HG03066 (cell line): ENCODE data around the gene C6orf136.
A peak's percentile ranks its signal among the peaks of the same experiment; 100 is the strongest.

Experiments used
- ATAC-seq: cut with Tn5 transposase; IDR thresholded peaks from one replicate; pipeline ENCODE4 v1.9.1; 2021; ENCODE audit warnings: low read depth; ENCODE audit not compliant: unreplicated experiment

The C6orf136 gene

GRCh38 chr6:30615219-30615957 lies 31.5 kb upstream of the C6orf136 start:
- no peak for ATAC-seq

DNA sequence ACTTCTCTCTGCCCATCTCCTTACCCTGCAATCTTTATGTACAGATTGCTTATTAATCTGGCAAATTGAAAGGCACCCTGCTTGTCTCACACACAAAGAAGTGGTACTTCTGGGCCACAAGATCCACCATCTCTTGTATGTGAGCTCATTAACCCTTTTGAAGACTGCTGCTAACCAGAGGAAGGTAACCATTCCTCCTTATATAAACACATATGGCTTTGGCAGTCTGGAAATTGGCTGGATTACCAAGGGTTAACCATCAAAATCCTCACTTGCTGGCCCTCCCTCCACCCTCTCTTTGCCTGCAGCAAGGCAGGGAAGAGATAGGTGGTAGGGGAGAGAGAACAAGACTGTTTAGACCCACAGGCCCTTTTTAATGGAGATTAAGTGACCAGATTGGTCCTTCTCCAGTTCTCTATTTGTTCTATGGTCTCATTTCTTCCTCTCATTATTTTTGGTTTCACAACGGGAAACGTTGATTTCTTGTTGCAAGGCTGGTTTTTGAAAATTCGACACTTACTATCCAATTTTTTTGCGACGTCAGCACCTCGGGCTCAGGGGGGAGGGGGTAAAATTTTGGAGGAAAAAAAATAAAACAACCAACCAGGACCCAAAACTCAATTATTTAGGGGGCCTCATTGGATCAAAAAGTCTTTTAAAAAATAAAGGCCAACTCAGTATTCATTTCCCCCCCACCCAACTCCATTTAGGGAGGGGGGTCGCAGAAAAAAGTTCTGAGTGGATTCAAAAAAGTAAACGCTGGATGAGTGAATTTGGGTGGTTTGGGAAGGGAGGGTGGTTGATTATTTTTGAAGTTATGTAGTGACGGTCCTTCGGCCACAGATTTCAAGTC lies 30.7 kb upstream of the C6orf136 start:
- no peak for ATAC-seq

DNA sequence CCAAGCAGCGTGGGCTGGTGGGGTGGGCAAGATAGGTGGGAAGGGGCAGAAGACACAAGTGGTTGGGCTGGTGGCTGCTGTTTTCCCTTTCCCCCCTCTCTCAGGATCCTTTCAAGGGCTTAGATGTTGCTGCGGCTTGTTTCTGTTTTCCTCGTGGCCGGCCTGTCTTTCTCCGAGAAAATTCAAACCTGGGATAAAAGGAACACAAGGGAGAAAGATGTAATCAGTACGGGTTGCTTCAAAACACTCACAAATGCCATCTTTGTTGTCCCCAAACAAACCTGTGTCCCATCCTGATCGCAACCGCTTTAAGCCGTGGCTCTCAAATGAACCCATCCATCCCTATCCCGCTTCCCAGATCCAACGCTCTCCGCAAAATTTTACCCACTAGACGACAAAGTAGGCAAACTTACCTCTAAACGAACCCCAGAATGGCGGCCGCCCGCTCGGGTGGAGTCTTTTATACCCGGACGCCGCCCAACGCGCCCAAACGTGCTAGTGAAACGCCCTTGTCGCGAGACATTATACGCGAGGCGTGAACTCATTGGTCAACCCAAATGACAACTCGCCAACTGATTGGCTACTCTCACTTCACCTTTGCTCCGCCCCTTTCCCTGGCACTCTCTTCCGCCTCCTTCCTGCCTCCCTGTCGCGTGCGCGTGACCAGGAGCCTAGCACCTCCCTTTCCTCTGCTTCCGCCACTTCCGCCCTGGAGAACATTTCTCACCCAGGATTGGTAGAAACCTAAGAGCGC lies 29.9 kb upstream of the C6orf136 start, which contains the start of gene PPP1R10:
TSS of gene PPP1R10 (minus strand) at position 433 of the 754 bp plus-strand sequence. CDS start 7,299 bp downstream, outside the sequence.
- ATAC-seq, result peak; percentile 73

- peak; percentile 79 for ATAC-seq
Measured at GRCh38 chr6:30617565-30618269, 29.2 kb upstream of the C6orf136 start, which contains the start of gene MRPS18B. MRPS18B (plus strand) TSS chr6:30617840; CDS start chr6:30617866, 26 bp downstream.

DNA sequence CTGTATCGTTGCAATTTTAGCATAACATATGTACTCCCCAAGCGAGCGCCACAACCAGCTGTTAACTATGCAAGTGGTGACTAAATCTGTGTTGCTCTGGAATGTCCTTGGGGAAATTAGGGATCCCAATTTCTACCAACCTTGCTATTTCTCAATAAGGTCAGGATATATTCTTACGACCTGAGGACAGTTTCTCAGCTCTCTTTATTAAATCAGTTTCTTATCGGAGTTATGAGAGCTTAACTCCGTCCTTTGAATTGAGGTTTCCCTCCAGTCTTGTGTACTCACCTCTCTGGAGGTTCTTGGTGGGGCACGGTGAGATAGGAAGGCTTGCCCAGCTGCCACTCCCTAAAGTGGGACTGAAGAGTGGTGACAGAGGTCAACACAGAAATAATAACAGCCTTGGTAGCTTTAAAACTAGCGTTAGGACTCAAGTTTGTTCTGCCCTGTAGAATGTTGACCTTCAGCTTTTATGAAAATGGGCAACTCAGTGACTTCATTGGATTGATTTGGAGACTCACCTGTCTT lies 28.6 kb upstream of the C6orf136 start:
- ATAC-seq, result no peak

GRCh38 chr6:30619561-30619960 lies 27.4 kb upstream of the C6orf136 start:
- ATAC-seq, result no peak

DNA sequence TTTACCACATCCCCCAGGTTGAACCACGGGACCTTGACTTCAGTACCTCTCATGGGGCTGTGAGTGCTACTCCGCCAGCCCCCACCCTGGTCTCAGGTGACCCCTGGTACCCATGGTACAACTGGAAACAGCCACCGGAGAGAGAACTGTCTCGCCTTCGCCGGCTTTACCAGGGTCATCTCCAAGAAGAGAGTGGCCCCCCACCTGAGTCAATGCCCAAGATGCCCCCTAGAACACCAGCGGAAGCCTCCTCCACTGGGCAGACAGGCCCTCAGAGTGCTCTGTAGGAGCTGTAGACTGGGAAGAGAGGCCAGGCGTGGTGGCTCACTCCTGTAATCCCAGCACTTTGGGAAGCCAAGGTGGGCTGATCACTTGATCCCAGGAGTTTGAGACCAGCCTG lies 21.4 kb upstream of the C6orf136 start:
- no peak for ATAC-seq

DNA sequence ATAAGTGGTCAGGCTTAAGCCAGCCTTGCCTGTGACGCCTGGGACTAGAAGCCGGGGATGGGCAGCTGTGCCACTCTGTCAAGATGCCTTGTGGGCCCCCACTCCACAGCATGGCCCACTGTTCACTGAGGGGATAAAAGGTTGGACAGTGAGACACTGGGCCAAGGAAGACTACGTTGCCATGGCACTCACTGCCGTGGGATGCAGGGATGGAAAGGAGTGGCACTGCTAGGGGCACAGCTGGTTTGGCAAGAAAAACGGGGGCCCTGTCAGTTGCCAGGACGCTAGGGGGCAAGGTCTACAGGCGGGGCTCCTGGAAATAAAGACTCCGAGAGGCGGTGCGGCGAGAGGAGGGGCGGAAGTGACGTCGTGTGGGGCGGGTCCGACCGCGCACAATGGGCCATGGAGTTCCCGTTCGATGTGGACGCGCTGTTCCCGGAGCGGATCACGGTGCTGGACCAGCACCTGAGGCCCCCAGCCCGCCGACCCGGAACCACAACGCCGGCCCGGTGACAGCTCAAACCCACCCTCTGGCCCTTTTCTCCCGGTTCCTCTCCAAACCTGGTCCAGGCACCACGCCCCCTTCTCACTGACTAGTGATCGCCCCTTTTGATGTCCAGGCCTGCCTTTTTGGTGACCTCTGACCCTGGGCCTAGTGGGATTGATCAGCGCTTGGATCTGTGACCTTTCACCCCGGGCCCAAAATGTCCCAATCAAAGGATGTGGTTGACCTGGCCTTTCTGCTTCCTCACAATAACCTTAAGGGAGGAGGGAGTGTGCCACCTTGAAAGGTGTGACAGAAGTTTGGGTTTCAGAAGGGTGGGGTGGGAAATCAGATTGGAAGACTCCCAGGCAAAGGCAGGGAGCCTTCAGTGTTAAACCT lies 20.2 kb upstream of the C6orf136 start, which contains the start of gene ATAT1:
TSS of gene ATAT1 (plus strand) at position 391 of the 883 bp plus-strand sequence.
- peak; percentile 94 for ATAC-seq

DNA sequence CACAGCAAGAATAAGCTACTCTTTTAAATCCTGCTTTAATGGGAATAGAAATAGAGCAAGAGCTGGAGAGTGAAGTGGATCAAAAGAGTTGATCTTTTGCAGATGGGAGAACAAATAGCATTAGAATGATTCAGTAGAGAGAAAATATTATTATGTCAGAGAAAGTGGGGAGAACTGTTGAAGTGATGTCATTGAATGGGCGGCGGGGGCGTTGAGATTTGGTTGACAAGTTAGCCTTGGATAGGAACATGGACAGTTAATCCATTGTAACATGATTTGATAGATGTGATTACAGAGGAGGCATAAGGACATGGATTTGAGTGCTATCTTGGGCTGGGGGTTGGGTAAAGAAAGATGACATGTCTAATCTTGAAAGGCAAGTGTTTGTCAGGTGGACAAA lies 11.1 kb upstream of the C6orf136 start:
- no peak for ATAC-seq

DNA sequence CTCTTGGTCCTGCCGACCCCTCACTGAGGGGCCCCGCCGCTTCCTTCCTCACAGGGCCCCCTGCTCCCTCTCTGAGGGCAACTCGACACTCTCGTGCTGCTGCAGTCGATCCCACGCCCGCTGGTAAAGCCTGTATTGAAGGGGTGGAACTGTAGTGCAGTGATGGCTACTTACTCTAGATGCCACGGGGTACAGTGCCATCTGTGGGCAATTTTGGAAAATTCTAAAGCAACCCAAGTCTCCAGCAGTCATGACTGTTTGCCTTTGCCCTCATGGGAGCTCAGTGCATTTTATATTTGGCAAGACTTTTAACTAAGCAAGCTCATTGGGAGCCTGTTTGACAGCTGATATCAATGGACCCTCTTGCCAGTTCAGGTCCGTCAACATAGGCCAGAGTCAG lies 6.5 kb upstream of the C6orf136 start:
- no peak for ATAC-seq

- no peak for ATAC-seq
Measured at GRCh38 chr6:30641048-30641447, 5.9 kb upstream of the C6orf136 start.

DNA sequence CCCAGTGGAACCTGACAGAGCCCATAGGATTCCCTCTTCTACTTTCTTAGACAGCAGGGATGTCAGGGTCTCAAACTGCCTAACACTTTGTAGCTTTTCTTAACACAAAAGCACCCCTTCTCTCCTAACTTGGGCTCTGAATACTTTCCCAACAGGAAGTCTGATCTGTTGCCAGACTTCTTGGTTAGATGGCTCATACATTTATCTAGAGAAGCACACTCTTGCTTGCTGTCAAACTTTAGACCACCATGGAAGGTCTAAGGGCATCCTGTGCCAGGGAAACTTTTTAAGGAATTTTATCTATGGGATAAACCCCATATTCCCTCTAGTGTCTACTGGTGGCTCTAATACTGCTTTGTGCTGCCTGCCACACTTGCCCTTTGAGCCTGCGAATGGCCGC lies 3.3 kb upstream of the C6orf136 start:
- ATAC-seq, result no peak

DNA sequence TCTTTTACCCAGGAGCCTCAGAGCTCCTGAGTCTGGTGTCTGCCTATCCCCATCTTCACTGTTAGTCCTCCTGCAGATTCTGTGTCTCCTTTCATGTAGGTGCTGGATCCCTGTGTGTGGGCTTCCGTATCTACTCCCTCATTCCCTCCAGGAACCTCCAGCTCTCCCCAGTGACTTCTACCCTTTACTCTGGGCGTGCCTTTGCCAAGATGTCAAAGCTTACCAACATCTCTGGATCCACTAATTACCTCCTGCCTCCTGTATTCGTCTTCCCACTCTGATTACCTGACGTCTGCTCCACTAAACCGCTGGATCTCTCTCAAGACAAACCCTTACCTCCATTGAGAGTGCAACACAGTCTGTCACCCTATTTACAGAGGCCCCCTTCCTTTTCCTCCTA lies 2.2 kb upstream of the C6orf136 start:
- no peak for ATAC-seq

GRCh38 chr6:30645989-30646388 lies 944 bp upstream of the C6orf136 start:
- ATAC-seq, result no peak

DNA sequence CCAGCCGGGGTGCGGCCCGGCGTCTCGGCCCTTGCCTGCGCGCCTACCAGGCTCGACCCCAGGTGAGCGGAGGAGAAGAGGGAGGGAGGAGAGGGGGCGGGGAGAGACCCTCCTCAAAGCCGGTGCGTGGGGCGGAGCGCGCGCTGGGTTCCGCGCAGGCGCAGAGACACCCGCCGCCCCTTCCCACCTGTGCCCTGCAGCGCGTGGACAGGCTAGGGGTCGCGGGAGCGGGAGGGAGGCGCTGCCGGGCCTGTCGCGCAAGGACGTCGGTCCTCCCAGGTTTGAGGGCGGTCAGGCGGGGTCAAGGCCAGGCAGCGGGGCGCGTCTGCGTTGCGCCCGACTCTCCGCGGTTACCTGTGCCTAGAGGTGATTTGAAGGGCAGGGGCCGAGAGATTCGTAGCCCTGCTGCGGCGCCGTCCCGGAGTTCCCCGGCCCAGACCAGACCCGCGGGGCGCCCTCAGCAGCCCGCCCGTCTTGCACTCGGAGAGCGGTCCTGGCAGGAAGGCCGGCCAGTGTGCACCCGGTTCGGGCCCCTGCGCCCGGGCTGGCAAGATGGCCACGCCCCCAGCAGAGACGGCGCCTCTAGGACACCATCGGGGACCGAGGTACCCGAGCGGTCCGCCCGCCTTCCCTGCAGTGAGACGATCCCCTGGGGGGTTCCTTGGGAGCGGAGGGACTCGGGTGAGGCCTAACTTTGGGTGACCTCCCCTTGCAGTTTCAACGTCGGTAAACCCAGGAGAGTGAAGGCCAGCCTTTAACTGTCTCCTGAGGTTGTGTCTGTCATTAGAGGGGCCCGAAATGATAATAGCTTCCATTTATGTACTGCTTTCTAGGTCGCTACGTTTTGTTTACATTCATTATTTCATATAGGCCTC lies 546 bp downstream of the C6orf136 start:
- peak; percentile 49 for ATAC-seq

DNA sequence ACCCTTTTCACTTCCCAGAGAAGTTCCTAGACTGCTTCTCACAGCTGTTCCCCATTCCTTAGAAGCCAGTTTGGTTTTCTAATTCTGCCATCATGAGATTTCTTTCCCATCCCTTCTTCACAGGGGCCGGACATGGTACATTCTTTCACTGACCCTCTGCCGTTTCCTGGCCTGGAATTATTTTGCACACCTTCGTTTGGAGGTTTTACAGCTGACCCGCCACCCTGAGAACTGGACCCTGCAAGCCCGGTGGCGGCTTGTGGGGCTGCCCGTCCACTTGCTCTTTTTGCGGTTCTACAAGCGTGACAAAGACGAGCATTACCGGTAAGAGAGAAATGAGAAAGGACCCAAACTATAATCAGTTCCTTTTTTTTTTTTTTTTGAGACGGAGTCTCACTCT lies 4.2 kb downstream of the C6orf136 start:
- ATAC-seq, result no peak

DNA sequence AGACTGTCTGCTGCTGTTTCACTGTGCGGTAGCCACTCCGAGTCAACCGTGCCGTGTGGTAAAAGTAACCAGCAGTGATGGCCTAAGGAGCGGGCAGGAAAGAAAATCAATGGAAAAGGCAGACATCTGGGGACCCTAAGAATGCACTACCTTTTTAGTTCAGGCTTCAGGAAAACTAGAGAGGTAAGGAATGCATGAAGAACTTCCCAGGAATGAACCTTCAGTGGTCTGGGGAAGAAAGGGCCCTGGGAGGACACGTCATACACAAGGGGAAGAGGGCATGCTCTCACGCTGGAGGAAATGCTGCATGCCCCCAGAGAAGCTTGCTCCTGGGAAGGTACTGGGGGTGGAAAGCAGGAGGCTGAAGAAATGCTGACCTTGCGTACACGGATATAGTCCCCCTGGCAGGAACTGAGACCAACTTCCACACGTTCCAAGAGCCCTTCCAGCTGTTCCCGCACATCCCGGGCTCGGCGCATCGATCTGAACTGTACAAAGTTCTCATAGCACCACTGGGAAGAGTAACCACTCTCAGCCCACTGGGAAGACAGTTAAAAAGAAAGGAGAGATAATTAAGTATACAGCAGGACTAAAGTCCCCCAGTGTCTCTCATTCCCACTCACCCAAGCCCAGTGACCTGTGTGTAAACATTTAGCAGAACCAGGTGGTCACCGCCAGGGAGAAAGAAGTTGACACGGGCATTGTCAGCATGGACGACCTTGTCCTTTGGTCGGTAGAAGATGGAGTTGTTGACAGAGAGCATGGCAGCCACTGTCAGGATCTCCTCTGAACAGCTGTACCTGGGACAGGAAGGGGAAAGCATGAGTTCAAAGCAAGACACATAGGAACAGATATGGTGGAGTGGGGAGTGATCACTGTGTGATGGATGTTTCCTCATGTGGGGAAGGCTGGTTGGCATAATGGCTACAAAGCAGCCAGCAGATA lies 8.1 kb downstream of the C6orf136 start:
- no peak for ATAC-seq
